Measurements from ENCODE around the gene DYNLRB2.

- no peak for TF ChIP-seq POLR2A (IDR thresholded peaks at IDR 0.05)
- no peak for TF ChIP-seq CTCF (IDR thresholded peaks at IDR 0.05)
Measured at GRCh38 chr16:80519189-80519588, 21.6 kb upstream of the DYNLRB2 start.
